ENCODE data around the gene ZNF267. TPM values are rescaled to one million over a fixed set of nuclear protein-coding genes. Genes with fewer than 3 reads are reported as not detected.

The ZNF267 gene
- total RNA-seq, 4 donors from 2014 or later, result 7.7 to 13.2 (median 11.3) TPM

- Histone ChIP-seq H3K4me1 (peaks cover 30% of the 10 kb centered on the region), H3K27me3 (no peaks in the 10 kb centered on the region), H3K9me3 (no peaks in the 10 kb centered on the region), H3K27ac (no peak overlapping the region), H3K36me3 (no peaks in the 10 kb centered on the region), H3K4me3 (no peak overlapping the region)
- no peak for TF ChIP-seq POLR2A (IDR thresholded peaks at IDR 0.05)
- no peak for TF ChIP-seq POLR2AphosphoS5 (IDR thresholded peaks at IDR 0.05)
- no peak for TF ChIP-seq EP300 (IDR thresholded peaks at IDR 0.05)
- no peak for TF ChIP-seq CTCF (IDR thresholded peaks at IDR 0.05)
- no peak for DNase-seq (ENCODE audit: low spot score in 2 of 2)
- WGBS, result 69% methylated on average over 2 of the region's 2 CpGs
These were observed 2.8 kb upstream of the ZNF267 start for GRCh38 chr16:31870809-31871208.

GRCh38 chr16:31871510-31871909 is 2.1 kb upstream of the ZNF267 start:
- no peak overlapping the region for H3K27ac ChIP-seq
- TF ChIP-seq POLR2AphosphoS5 (IDR thresholded peaks at IDR 0.05), result no peak
- no peak for TF ChIP-seq POLR2A (IDR thresholded peaks at IDR 0.05)
- TF ChIP-seq EP300 (IDR thresholded peaks at IDR 0.05), result no peak
- no peak for TF ChIP-seq CTCF (IDR thresholded peaks at IDR 0.05)
- no peaks in the 10 kb centered on the region for H3K27me3 ChIP-seq
- H3K4me3 ChIP-seq, result no peak overlapping the region
- peaks cover 37% of the 10 kb centered on the region for H3K4me1 ChIP-seq
- no peaks in the 10 kb centered on the region for H3K36me3 ChIP-seq
- no peak for DNase-seq (ENCODE audit: low spot score in 2 of 2)
- H3K9me3 ChIP-seq, result no peaks in the 10 kb centered on the region
- WGBS, result 87% methylated on average over 3 of the region's 3 CpGs

GRCh38 chr16:31872201-31872600 is 1.4 kb upstream of the ZNF267 start:
- Histone ChIP-seq H3K4me1 (peaks cover 44% of the 10 kb centered on the region), H3K27ac (no peak overlapping the region), H3K4me3 (no peak overlapping the region), H3K36me3 (no peaks in the 10 kb centered on the region), H3K9me3 (no peaks in the 10 kb centered on the region), H3K27me3 (no peaks in the 10 kb centered on the region)
- 90% methylated on average over 6 of the region's 6 CpGs for WGBS
- DNase-seq (ENCODE audit: low spot score in 2 of 2), result no peak
- TF ChIP-seq EP300 (IDR thresholded peaks at IDR 0.05), result no peak
- no peak for TF ChIP-seq POLR2A (IDR thresholded peaks at IDR 0.05)
- TF ChIP-seq CTCF (IDR thresholded peaks at IDR 0.05), result no peak
- TF ChIP-seq POLR2AphosphoS5 (IDR thresholded peaks at IDR 0.05), result no peak

- WGBS, result under 1% methylated on average over 14 of the region's 14 CpGs
- Histone ChIP-seq H3K4me3 (peak overlapping the region; percentile 88), H3K9me3 (no peaks in the 10 kb centered on the region), H3K36me3 (no peaks in the 10 kb centered on the region), H3K4me1 (peaks cover 54% of the 10 kb centered on the region), H3K27me3 (no peaks in the 10 kb centered on the region), H3K27ac (peak overlapping the region; percentile 95)
- no peak for DNase-seq (ENCODE audit: low spot score in 2 of 2)
- TF ChIP-seq CTCF (IDR thresholded peaks at IDR 0.05), result no peak
- TF ChIP-seq POLR2AphosphoS5 (IDR thresholded peaks at IDR 0.05), result no peak
- TF ChIP-seq EP300 (IDR thresholded peaks at IDR 0.05), result no peak
- no peak for TF ChIP-seq POLR2A (IDR thresholded peaks at IDR 0.05)
These were observed 932 bp downstream of the ZNF267 start for GRCh38 chr16:31874366-31875111.

GRCh38 chr16:31875112-31875803 is 1.7 kb downstream of the ZNF267 start:
- no peaks in the 10 kb centered on the region for H3K9me3 ChIP-seq
- H3K27me3 ChIP-seq, result no peaks in the 10 kb centered on the region
- H3K4me3 ChIP-seq, result peak overlapping the region; percentile 88
- peaks cover 61% of the 10 kb centered on the region for H3K4me1 ChIP-seq
- 47% methylated on average over 5 of the region's 5 CpGs for WGBS
- no peaks in the 10 kb centered on the region for H3K36me3 ChIP-seq
- DNase-seq (ENCODE audit: low spot score in 2 of 2), result no peak
- no peak for TF ChIP-seq POLR2AphosphoS5 (IDR thresholded peaks at IDR 0.05)
- no peak for TF ChIP-seq POLR2A (IDR thresholded peaks at IDR 0.05)
- peak overlapping the region; percentile 95 for H3K27ac ChIP-seq
